Gastroesophageal sphincter (tissue), 3 donors: Measurements from ENCODE around the gene TPD52L1.

Source experiments
- CTCF ChIP-seq, 4 experiments: fragments of 200-600 bp in 2 of 4; fragments of 450-650 bp in 2 of 4; sonication (generic) in 1 of 4; IDR thresholded peaks; one replicate each; pipeline ENCODE4 v1.5.1; 2017 to 2019; ENCODE audit warnings: antibody characterized with exemption in 4 of 4, mild to moderate bottlenecking in 2 of 4, moderate library complexity in 2 of 4
- EP300 ChIP-seq: sonication (generic); formaldehyde crosslinking; IDR thresholded peaks from one replicate; pipeline ENCODE4 v1.6.1; 2017; ENCODE audit warnings: antibody characterized with exemption, mild to moderate bottlenecking
- POLR2A ChIP-seq, 2 donors: fragments of 450-650 bp; IDR thresholded peaks; one replicate each; pipeline ENCODE4 v1.6.1; 2017; ENCODE audit warnings: antibody characterized with exemption in 2 of 2, mild to moderate bottlenecking in 2 of 2, moderate library complexity in 1 of 2
- POLR2AphosphoS5 ChIP-seq: sonication (generic); formaldehyde crosslinking; IDR thresholded peaks from one replicate; pipeline ENCODE4 v1.6.1; 2017; ENCODE audit warnings: antibody characterized with exemption

- TF ChIP-seq POLR2AphosphoS5 (no peak), CTCF (IDR thresholded peaks at IDR 0.05) (no peak), POLR2A (IDR thresholded peaks at IDR 0.05) (no peak), EP300 (no peak)
These were observed 61.8 kb downstream of the TPD52L1 start for GRCh38 chr6:125215252-125215819.
